HEK293 (cell line): ENCODE measurements around the gene KHSRP.

Experiments used
- CTCF ChIP-seq: fragments of 450-650 bp; formaldehyde crosslinking; IDR thresholded peaks from 2 replicates; pipeline ENCODE4 v1.5.1; 2016; ENCODE audit warnings: missing biosample characterization, missing genetic modification characterization
- ZFP41 ChIP-seq: fragments of 450-650 bp; formaldehyde crosslinking; IDR thresholded peaks from 2 replicates; pipeline ENCODE4 v1.5.1; 2016; ENCODE audit warnings: missing biosample characterization, missing genetic modification characterization, borderline replicate concordance
- ZNF114 ChIP-seq: fragments of 450-650 bp; formaldehyde crosslinking; IDR thresholded peaks from 2 replicates; pipeline ENCODE4 v1.5.0; 2017; ENCODE audit warnings: missing biosample characterization, missing genetic modification characterization
- ZNF302 ChIP-seq: fragments of 450-650 bp; formaldehyde crosslinking; IDR thresholded peaks from 2 replicates; pipeline ENCODE4 v1.5.1; 2016; ENCODE audit warnings: missing biosample characterization, missing genetic modification characterization, low read depth
- ZNF488 ChIP-seq: fragments of 450-650 bp; formaldehyde crosslinking; IDR thresholded peaks from 2 replicates; pipeline ENCODE4 v1.5.1; 2016; ENCODE audit warnings: missing biosample characterization, missing genetic modification characterization
- ZNF555 ChIP-seq: fragments of 450-650 bp; formaldehyde crosslinking; conservative IDR thresholded peaks from 2 replicates; pipeline ENCODE4 v1.5.1; 2017; ENCODE audit warnings: missing biosample characterization, mild to moderate bottlenecking, missing genetic modification characterization, inconsistent platforms

GRCh38 chr19:6464070-6464873 lies 39.7 kb upstream of the KHSRP start, which contains the start of gene CRB3:
- TF ChIP-seq ZNF114 (tag by site-specific recombination) (no peak), ZNF488 (tag by site-specific recombination) (no peak), ZNF555 (no peak), ZFP41 (tag by site-specific recombination) (no peak), CTCF (tag by site-specific recombination) (no peak), ZNF302 (tag by site-specific recombination) (no peak)
